ENCODE results near the gene FOXB2.

- TF ChIP-seq CTCF (IDR thresholded peaks at IDR 0.05) (no peak), POLR2A (IDR thresholded peaks at IDR 0.05) (no peak)
Measured at GRCh38 chr9:77018058-77018968, 1.1 kb upstream of the FOXB2 start.

Measured in vagina (tissue), 2 donors.